Panc1 (cell line): ENCODE results near the gene TNRC6A. TPM values are rescaled to one million over a fixed set of nuclear protein-coding genes. Genes with fewer than 3 reads are reported as not detected.

Source experiments
- ATAC-seq: fragments of 200-7000 bp; cut with Tn5 transposase; 2 replicates; pipeline ENCODE4 v1.9.1; 2020; ENCODE audit warnings: mild to moderate bottlenecking, moderate library complexity
- BruUV-seq: library from RNA; stranded (reverse); fragments of 400-500 nt; replicated peaks from 2 replicates; lab custom pipeline; 2021; lab: Mats Ljungman, UMichigan
- CTCF ChIA-PET: fragments of 300-600 bp; sonication (Branson Sonifier 250); formaldehyde crosslinking; loops from one replicate; lab custom pipeline; 2022; ENCODE audit warnings: antibody characterized with exemption; lab: Charles Lee
- POLR2A ChIA-PET: fragments of 300-600 bp; sonication (Branson Sonifier 250); formaldehyde crosslinking; loops from one replicate; lab custom pipeline; 2022; ENCODE audit warnings: antibody characterized with exemption; lab: Charles Lee
- DNase-seq: peaks from one replicate; pipeline ENCODE4 v3.0.0-alpha.2; 2010; ENCODE audit warnings: low read depth, low spot score
- H3K27ac ChIP-seq: 2 replicates; pipeline ENCODE4 v1.5.1; 2011; ENCODE audit warnings: mild to moderate bottlenecking, low read length, inconsistent platforms
- H3K27me3 ChIP-seq: fragments of 200-500 bp; sonication (Bioruptor generic); 2 replicates; pipeline ENCODE4 v1.6.0; 2014; ENCODE audit warnings: low read length, inconsistent platforms; ENCODE audit not compliant: control insufficient read depth, insufficient read depth
- H3K36me3 ChIP-seq: fragments of 200-500 bp; sonication (Bioruptor generic); 2 replicates; pipeline ENCODE4 v1.5.1; 2014; ENCODE audit warnings: inconsistent platforms, mild to moderate bottlenecking, low read length, moderate library complexity; ENCODE audit not compliant: control insufficient read depth, insufficient read depth
- H3K4me1 ChIP-seq: 2 replicates; pipeline ENCODE4 v1.5.1; 2011; ENCODE audit warnings: inconsistent platforms, mild to moderate bottlenecking, low read length, moderate library complexity; ENCODE audit not compliant: control insufficient read depth, insufficient read depth
- H3K4me3 ChIP-seq, 2 experiments: 2 replicates each; pipeline ENCODE4 v1.5.1; 2011 to 2012; ENCODE audit warnings: low read depth in 2 of 2, low read length in 2 of 2, mild to moderate bottlenecking in 2 of 2, inconsistent platforms in 1 of 2, moderate library complexity in 1 of 2
- H3K9me3 ChIP-seq: fragments of 200-500 bp; sonication (Bioruptor generic); 2 replicates; pipeline ENCODE4 v1.5.1; 2014; ENCODE audit warnings: low read depth, mild to moderate bottlenecking, inconsistent platforms, low read length, moderate library complexity; ENCODE audit not compliant: control insufficient read depth, insufficient read depth
- POLR2AphosphoS5 ChIP-seq: IDR thresholded peaks from 2 replicates; pipeline ENCODE4 v1.6.1; 2012; ENCODE audit warnings: mild to moderate bottlenecking, low read depth, low read length, moderate library complexity
- SIN3A ChIP-seq: IDR thresholded peaks from 2 replicates; pipeline ENCODE4 v1.6.1; 2012; ENCODE audit warnings: low read depth, mild to moderate bottlenecking, low read length, moderate library complexity, borderline replicate concordance; ENCODE audit not compliant: insufficient read depth
- TCF7L2 ChIP-seq: IDR thresholded peaks from 2 replicates; pipeline ENCODE4 v1.6.1; 2011; ENCODE audit warnings: mild to moderate bottlenecking, low read depth, low read length, inconsistent platforms
- in situ Hi-C: cut with HindIII; loops from 2 replicates; pipeline ENCODE4 v1.10.0; 2016; ENCODE audit warnings: low sequenced_read_pairs, low pct_unique_long_range_greater_than_20kb
- intact Hi-C: fragments of 100-400 bp; cut with micrococcal nuclease; formaldehyde crosslinking; loops from one replicate; pipeline ENCODE4 v1.10.0; 2022; ENCODE audit not compliant: unreplicated experiment
- total RNA-seq: library from RNA; stranded (reverse); gene quantifications from one replicate; pipeline ENCODE4 v1.2.1, GENCODE V29; 2021; ENCODE audit not compliant: unreplicated experiment
- TF ChIP-seq, protein P1 (sequence below), 2 experiments: IDR thresholded peaks; 2 replicates each; pipeline ENCODE4 v1.6.1; 2011 to 2012; ENCODE audit warnings: low read depth in 2 of 2, control low read depth in 1 of 2, low read length in 1 of 2, mild to moderate bottlenecking in 1 of 2, moderate library complexity in 1 of 2; ENCODE audit not compliant: insufficient read depth in 1 of 2
- TF ChIP-seq, protein P2 (sequence below): fragments of 450-650 bp; IDR thresholded peaks from 2 replicates; pipeline ENCODE4 v1.5.1; 2017; ENCODE audit warnings: mild to moderate bottlenecking

The TNRC6A gene
- total RNA-seq, 1 experiment from 2014 or later, result 53.6 TPM

DNA sequence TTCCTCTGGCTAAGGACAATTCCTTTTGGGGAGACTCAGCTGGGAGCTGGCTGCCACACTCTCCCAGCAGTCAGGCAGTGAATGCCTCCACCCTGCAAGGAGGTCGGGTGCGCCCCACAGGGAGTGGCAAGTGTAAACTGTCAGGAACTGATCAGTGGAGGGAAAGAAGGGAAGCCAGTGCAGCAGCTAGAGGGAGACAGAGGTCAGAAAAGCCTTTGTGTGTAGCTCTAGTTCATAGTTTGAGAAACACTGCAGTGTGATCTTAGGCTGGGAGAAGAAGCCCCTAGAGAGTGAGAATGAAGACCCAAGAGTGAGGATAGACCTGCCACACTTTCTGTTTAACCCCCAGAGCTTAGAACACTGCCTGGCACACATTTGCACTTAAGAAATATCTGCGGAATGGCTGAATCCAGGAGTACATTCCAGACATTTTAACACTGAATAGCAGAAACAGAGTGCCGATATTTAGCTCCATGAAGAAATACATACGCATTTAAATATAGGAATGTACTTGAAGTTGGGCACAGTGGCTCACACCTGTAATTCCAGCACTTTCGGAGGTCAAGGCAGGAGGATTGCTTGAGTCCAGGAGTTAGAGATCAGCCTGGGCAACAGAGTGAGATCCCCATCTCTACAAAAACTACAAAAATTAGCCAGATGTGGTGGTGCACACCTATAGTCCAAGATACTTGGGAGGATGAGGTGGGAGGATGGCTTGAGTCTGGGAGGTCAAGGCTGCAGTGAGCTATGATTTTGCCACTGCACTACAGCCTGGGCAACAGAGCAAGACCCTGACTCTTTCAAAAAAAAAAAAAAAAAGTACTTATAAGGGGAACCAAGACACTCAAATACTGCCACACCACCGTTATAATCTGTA lies 105.2 kb downstream of the TNRC6A start:
- ChIA-PET POLR2A (interaction anchor here (0.5 kb wide), 1 partner anchor 16 kb away, joined by 3 read pairs; no protein-coding TSS in a partner anchor), CTCF (interaction anchor here (0.6 to 1.0 kb wide), 4 partner anchors 25 to 215 kb away, joined by 3 to 4 read pairs (median 3); no protein-coding TSS in a partner anchor)
- no TSS peak for BruUV-seq
- Histone ChIP-seq H3K4me3 (no peak overlapping the region), H3K9me3 (no peaks in the 10 kb centered on the region), H3K27ac (no peak overlapping the region), H3K4me1 (peaks cover 7% of the 10 kb centered on the region; the same call in 1 of the 2 replicates), H3K36me3 (no peaks in the 10 kb centered on the region), H3K27me3 (no peaks in the 10 kb centered on the region)
- in situ Hi-C loops, result no loop called here
- TF ChIP-seq, protein P1, sequence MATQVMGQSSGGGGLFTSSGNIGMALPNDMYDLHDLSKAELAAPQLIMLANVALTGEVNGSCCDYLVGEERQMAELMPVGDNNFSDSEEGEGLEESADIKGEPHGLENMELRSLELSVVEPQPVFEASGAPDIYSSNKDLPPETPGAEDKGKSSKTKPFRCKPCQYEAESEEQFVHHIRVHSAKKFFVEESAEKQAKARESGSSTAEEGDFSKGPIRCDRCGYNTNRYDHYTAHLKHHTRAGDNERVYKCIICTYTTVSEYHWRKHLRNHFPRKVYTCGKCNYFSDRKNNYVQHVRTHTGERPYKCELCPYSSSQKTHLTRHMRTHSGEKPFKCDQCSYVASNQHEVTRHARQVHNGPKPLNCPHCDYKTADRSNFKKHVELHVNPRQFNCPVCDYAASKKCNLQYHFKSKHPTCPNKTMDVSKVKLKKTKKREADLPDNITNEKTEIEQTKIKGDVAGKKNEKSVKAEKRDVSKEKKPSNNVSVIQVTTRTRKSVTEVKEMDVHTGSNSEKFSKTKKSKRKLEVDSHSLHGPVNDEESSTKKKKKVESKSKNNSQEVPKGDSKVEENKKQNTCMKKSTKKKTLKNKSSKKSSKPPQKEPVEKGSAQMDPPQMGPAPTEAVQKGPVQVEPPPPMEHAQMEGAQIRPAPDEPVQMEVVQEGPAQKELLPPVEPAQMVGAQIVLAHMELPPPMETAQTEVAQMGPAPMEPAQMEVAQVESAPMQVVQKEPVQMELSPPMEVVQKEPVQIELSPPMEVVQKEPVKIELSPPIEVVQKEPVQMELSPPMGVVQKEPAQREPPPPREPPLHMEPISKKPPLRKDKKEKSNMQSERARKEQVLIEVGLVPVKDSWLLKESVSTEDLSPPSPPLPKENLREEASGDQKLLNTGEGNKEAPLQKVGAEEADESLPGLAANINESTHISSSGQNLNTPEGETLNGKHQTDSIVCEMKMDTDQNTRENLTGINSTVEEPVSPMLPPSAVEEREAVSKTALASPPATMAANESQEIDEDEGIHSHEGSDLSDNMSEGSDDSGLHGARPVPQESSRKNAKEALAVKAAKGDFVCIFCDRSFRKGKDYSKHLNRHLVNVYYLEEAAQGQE (IDR thresholded peaks at IDR 0.05; ENCODE audit: insufficient read depth in 1 of 2, low read depth in 2 of 2, low read length in 1 of 2), result no peak
- TF ChIP-seq, protein P2, sequence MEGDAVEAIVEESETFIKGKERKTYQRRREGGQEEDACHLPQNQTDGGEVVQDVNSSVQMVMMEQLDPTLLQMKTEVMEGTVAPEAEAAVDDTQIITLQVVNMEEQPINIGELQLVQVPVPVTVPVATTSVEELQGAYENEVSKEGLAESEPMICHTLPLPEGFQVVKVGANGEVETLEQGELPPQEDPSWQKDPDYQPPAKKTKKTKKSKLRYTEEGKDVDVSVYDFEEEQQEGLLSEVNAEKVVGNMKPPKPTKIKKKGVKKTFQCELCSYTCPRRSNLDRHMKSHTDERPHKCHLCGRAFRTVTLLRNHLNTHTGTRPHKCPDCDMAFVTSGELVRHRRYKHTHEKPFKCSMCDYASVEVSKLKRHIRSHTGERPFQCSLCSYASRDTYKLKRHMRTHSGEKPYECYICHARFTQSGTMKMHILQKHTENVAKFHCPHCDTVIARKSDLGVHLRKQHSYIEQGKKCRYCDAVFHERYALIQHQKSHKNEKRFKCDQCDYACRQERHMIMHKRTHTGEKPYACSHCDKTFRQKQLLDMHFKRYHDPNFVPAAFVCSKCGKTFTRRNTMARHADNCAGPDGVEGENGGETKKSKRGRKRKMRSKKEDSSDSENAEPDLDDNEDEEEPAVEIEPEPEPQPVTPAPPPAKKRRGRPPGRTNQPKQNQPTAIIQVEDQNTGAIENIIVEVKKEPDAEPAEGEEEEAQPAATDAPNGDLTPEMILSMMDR, result peak; percentile 88
- TF ChIP-seq SIN3A (no peak), POLR2AphosphoS5 (no peak), TCF7L2 (no peak)
- no peak for DNase-seq
- intact Hi-C loops, result no loop called here
- ATAC-seq, result peak; percentile 87

DNA sequence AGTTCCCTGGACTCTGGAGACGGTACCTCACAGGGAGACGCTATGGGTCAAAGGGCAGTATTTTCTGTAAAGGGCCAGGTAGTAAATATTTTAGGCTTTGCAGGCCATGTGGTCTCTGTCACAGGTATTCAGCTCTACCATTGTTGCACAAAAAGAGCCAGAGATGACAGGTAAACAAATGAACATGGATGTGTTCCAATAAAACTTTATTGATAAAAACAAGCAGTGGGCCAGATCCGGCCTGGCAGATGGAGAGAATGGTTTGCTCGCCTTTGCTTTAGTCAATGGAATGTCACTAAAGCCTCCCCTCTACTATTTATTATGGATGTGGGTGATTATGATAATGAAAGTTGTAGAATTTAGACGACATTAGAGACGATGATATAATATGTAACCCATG lies 107.4 kb downstream of the TNRC6A start:
- TF ChIP-seq POLR2AphosphoS5 (no peak), SIN3A (no peak), TCF7L2 (no peak)
- TF ChIP-seq, protein P1 (IDR thresholded peaks at IDR 0.05; ENCODE audit: insufficient read depth in 1 of 2, low read depth in 2 of 2, low read length in 1 of 2), result no peak
- TF ChIP-seq, protein P2, result no peak
- no peaks in the 10 kb centered on the region for H3K9me3 ChIP-seq
- in situ Hi-C loops (no loop called here), intact Hi-C loops (no loop called here)
- H3K27ac ChIP-seq, result no peak overlapping the region
- H3K4me1 ChIP-seq, result peaks cover 13% of the 10 kb centered on the region
- DNase-seq (no peak), ATAC-seq (no peak)
- BruUV-seq, result no TSS peak
- no peak overlapping the region for H3K4me3 ChIP-seq
- no peaks in the 10 kb centered on the region for H3K27me3 ChIP-seq
- ChIA-PET CTCF (no interaction called here), POLR2A (no interaction called here)
- no peaks in the 10 kb centered on the region for H3K36me3 ChIP-seq
